PFSK-1 (cell line): ENCODE measurements around the gene ADCY1.

ENCODE experiments used
- FOXP2 ChIP-seq: optimal IDR thresholded peaks from 2 replicates; pipeline ENCODE3; 2011; ENCODE audit warnings: borderline replicate concordance, control low read depth, inconsistent platforms; ENCODE audit not compliant: insufficient read depth; ENCODE audit errors: extremely low read length, extremely low read depth
- POLR2AphosphoS5 ChIP-seq: IDR thresholded peaks from 2 replicates; pipeline ENCODE4 v1.6.1; 2012; ENCODE audit warnings: low read depth, mild to moderate bottlenecking, control low read depth, low read length, moderate library complexity
- SIN3A ChIP-seq: IDR thresholded peaks from 2 replicates; pipeline ENCODE4 v1.6.1; 2012; ENCODE audit warnings: mild to moderate bottlenecking, low read length, moderate library complexity, borderline replicate concordance; ENCODE audit not compliant: insufficient read depth
- TAF1 ChIP-seq: IDR thresholded peaks from 2 replicates; pipeline ENCODE4 v1.6.1; 2012; ENCODE audit warnings: low read length, control low read depth, borderline replicate concordance; ENCODE audit not compliant: insufficient read depth
- TF ChIP-seq, protein P1 (sequence below), 2 experiments: IDR thresholded peaks; 2 replicates each; pipeline versions ENCODE4 v1.6.1 to v1.8.0; 2011 to 2012; ENCODE audit warnings: low read depth in 2 of 2, low read length in 2 of 2, control low read depth in 1 of 2, inconsistent platforms in 1 of 2, mild to moderate bottlenecking in 1 of 2, moderate library complexity in 1 of 2; ENCODE audit not compliant: insufficient read depth in 1 of 2

GRCh38 chr7:45595809-45596664, 21.9 kb downstream of the ADCY1 start:
- TF ChIP-seq POLR2AphosphoS5, result no peak
- no peak for TF ChIP-seq TAF1
- TF ChIP-seq, protein P1, sequence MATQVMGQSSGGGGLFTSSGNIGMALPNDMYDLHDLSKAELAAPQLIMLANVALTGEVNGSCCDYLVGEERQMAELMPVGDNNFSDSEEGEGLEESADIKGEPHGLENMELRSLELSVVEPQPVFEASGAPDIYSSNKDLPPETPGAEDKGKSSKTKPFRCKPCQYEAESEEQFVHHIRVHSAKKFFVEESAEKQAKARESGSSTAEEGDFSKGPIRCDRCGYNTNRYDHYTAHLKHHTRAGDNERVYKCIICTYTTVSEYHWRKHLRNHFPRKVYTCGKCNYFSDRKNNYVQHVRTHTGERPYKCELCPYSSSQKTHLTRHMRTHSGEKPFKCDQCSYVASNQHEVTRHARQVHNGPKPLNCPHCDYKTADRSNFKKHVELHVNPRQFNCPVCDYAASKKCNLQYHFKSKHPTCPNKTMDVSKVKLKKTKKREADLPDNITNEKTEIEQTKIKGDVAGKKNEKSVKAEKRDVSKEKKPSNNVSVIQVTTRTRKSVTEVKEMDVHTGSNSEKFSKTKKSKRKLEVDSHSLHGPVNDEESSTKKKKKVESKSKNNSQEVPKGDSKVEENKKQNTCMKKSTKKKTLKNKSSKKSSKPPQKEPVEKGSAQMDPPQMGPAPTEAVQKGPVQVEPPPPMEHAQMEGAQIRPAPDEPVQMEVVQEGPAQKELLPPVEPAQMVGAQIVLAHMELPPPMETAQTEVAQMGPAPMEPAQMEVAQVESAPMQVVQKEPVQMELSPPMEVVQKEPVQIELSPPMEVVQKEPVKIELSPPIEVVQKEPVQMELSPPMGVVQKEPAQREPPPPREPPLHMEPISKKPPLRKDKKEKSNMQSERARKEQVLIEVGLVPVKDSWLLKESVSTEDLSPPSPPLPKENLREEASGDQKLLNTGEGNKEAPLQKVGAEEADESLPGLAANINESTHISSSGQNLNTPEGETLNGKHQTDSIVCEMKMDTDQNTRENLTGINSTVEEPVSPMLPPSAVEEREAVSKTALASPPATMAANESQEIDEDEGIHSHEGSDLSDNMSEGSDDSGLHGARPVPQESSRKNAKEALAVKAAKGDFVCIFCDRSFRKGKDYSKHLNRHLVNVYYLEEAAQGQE (IDR thresholded peaks at IDR 0.05; ENCODE audit: insufficient read depth in 1 of 2, low read depth in 2 of 2, low read length in 2 of 2), result no peak
- no peak for TF ChIP-seq SIN3A
- TF ChIP-seq FOXP2, result no peak
